ENCODE results near the gene BICRAL.
A peak's percentile ranks its signal among the peaks of the same experiment; 100 is the strongest.

BICRAL gene

GRCh38 chr6:42871711-42872110, 89.9 kb downstream of the BICRAL start:
- no peaks in the 10 kb centered on the region for H3K27me3 ChIP-seq (ENCODE audit: low read length)
- H4K20me1 ChIP-seq (ENCODE audit: low read depth, low read length) = no peaks in the 10 kb centered on the region
- no peaks in the 10 kb centered on the region for H3K9me2 ChIP-seq (replicated peaks; ENCODE audit: insufficient read depth, low read length)
- H3K9me3 ChIP-seq (ENCODE audit: insufficient read depth, low read length) = no peaks in the 10 kb centered on the region
- TF ChIP-seq CTCF (IDR thresholded peaks at IDR 0.05; ENCODE audit: insufficient read depth, low read length, poor library complexity, severe bottlenecking) (no peak), EZH2phosphoT487 (conservative IDR thresholded peaks at IDR 0.05; ENCODE audit: low read length) (no peak)
- peak overlapping the region; percentile 11 for H3K4me2 ChIP-seq (ENCODE audit: low read depth, low read length, poor library complexity, severe bottlenecking)
- 0 out of 2 replicates have a peak overlapping the region, but pooled peaks have one; percentile 1 for H3K9ac ChIP-seq (ENCODE audit: low read length)
- H3K36me3 ChIP-seq (ENCODE audit: low read length) = no peaks in the 10 kb centered on the region; the same call in 1 of the 2 replicates
- no peak overlapping the region for H3K4me3 ChIP-seq (ENCODE audit: insufficient read depth, low read length, poor library complexity, severe bottlenecking)
- H2AFZ ChIP-seq (ENCODE audit: low read depth, low read length, severe bottlenecking) = no peak overlapping the region
- H3K27ac ChIP-seq (ENCODE audit: low read depth, low read length) = peak overlapping the region; percentile 20
- H3F3A ChIP-seq (ENCODE audit: insufficient read depth) = peaks cover 16% of the 10 kb centered on the region
- H3K79me2 ChIP-seq (ENCODE audit: insufficient read depth, low read length) = no peaks in the 10 kb centered on the region

- no peaks in the 10 kb centered on the region for H3K9me3 ChIP-seq (ENCODE audit: insufficient read depth, low read length)
- no peaks in the 10 kb centered on the region for H3K27me3 ChIP-seq (ENCODE audit: low read length)
- H4K20me1 ChIP-seq (ENCODE audit: low read depth, low read length) = no peaks in the 10 kb centered on the region
- H3F3A ChIP-seq (ENCODE audit: insufficient read depth) = peaks cover 24% of the 10 kb centered on the region
- H3K27ac ChIP-seq (ENCODE audit: low read depth, low read length) = no peak overlapping the region
- no peaks in the 10 kb centered on the region for H3K79me2 ChIP-seq (ENCODE audit: insufficient read depth, low read length)
- no peak overlapping the region for H3K4me2 ChIP-seq (ENCODE audit: low read depth, low read length, poor library complexity, severe bottlenecking)
- no peaks in the 10 kb centered on the region for H3K9me2 ChIP-seq (replicated peaks; ENCODE audit: insufficient read depth, low read length)
- no peaks in the 10 kb centered on the region for H3K36me3 ChIP-seq (ENCODE audit: low read length)
- no peak overlapping the region for H3K4me3 ChIP-seq (ENCODE audit: insufficient read depth, low read length, poor library complexity, severe bottlenecking)
- TF ChIP-seq EZH2phosphoT487 (conservative IDR thresholded peaks at IDR 0.05; ENCODE audit: low read length) (no peak), CTCF (IDR thresholded peaks at IDR 0.05; ENCODE audit: insufficient read depth, low read length, poor library complexity, severe bottlenecking) (no peak)
- H3K9ac ChIP-seq (ENCODE audit: low read length) = no peak overlapping the region
- no peak overlapping the region for H2AFZ ChIP-seq (ENCODE audit: low read depth, low read length, severe bottlenecking)
Observed at GRCh38 chr6:42873313-42873712, 91.5 kb downstream of the BICRAL start.

- Histone ChIP-seq H3K9me2 (replicated peaks; ENCODE audit: insufficient read depth, low read length) (no peaks in the 10 kb centered on the region), H4K20me1 (ENCODE audit: low read depth, low read length) (no peaks in the 10 kb centered on the region), H3K36me3 (ENCODE audit: low read length) (no peaks in the 10 kb centered on the region), H3K27ac (ENCODE audit: low read depth, low read length) (no peak overlapping the region), H3K4me2 (ENCODE audit: low read depth, low read length, poor library complexity, severe bottlenecking) (no peak overlapping the region), H3K27me3 (ENCODE audit: low read length) (no peaks in the 10 kb centered on the region), H3K79me2 (ENCODE audit: insufficient read depth, low read length) (peaks cover 29% of the 10 kb centered on the region), H3F3A (ENCODE audit: insufficient read depth) (peaks cover 17% of the 10 kb centered on the region), H3K4me3 (ENCODE audit: insufficient read depth, low read length, poor library complexity, severe bottlenecking) (no peak overlapping the region), H3K9me3 (ENCODE audit: insufficient read depth, low read length) (no peaks in the 10 kb centered on the region), H3K9ac (ENCODE audit: low read length) (no peak overlapping the region), H2AFZ (ENCODE audit: low read depth, low read length, severe bottlenecking) (peak overlapping the region; percentile 30)
- TF ChIP-seq EZH2phosphoT487 (conservative IDR thresholded peaks at IDR 0.05; ENCODE audit: low read length) (no peak), CTCF (IDR thresholded peaks at IDR 0.05; ENCODE audit: insufficient read depth, low read length, poor library complexity, severe bottlenecking) (no peak)
Observed at GRCh38 chr6:42877695-42878094, 95.8 kb downstream of the BICRAL start.
